OCI-LY1 (cell line): ENCODE results near the gene JUND.

ENCODE experiments used
- H2AFZ ChIP-seq: fragments of 200-600 bp; sonication (generic), shearing (Covaris generic); 2 replicates; pipeline ENCODE4 v1.6.0; 2014; ENCODE audit warnings: antibody characterized with exemption, mild to moderate bottlenecking, low read length
- H3F3A ChIP-seq: fragments of 200-600 bp; sonication (generic), shearing (Covaris generic); 2 replicates; pipeline ENCODE4 v1.6.0; 2014; ENCODE audit warnings: mild to moderate bottlenecking, antibody characterized with exemption, low read length, moderate library complexity; ENCODE audit not compliant: insufficient read depth
- H3K27ac ChIP-seq: fragments of 200-600 bp; sonication (generic); 2 replicates; pipeline ENCODE4 v1.5.1; 2014; ENCODE audit warnings: low read length, mixed run types, mild to moderate bottlenecking, low read depth; ENCODE audit not compliant: poor library complexity, severe bottlenecking
- H3K27me3 ChIP-seq: fragments of 200-600 bp; sonication (generic); 2 replicates; pipeline ENCODE4 v1.6.0; 2014; ENCODE audit warnings: antibody characterized with exemption, mild to moderate bottlenecking, low read length, moderate library complexity; ENCODE audit not compliant: insufficient read depth
- H3K36me3 ChIP-seq: fragments of 200-600 bp; sonication (generic); 2 replicates; pipeline ENCODE4 v1.6.1; 2014; ENCODE audit warnings: mild to moderate bottlenecking, antibody characterized with exemption, low read length, moderate library complexity, mixed read lengths; ENCODE audit not compliant: insufficient read depth
- H3K4me1 ChIP-seq: fragments of 200-600 bp; sonication (generic); 2 replicates; pipeline ENCODE4 v1.5.1; 2014; ENCODE audit warnings: mild to moderate bottlenecking, low read length, moderate library complexity; ENCODE audit not compliant: insufficient read depth, severe bottlenecking
- H3K4me2 ChIP-seq: fragments of 200-600 bp; sonication (generic), shearing (Covaris generic); 2 replicates; pipeline ENCODE4 v1.6.1; 2014; ENCODE audit warnings: low read length
- H3K4me3 ChIP-seq: fragments of 200-600 bp; sonication (generic); 2 replicates; pipeline ENCODE4 v1.5.1; 2014; ENCODE audit warnings: low read length, low read depth, mild to moderate bottlenecking, mixed read lengths; ENCODE audit not compliant: poor library complexity, severe bottlenecking
- H3K79me2 ChIP-seq: fragments of 200-600 bp; shearing (Covaris generic); 2 replicates; pipeline ENCODE4 v1.6.1; 2016; ENCODE audit warnings: mixed run types, low read length, mixed read lengths; ENCODE audit not compliant: insufficient read depth
- H3K9ac ChIP-seq: fragments of 200-600 bp; sonication (generic), shearing (Covaris generic); 2 replicates; pipeline ENCODE4 v1.6.1; 2014; ENCODE audit warnings: mild to moderate bottlenecking, low read length, mixed read lengths
- H3K9me2 ChIP-seq: fragments of 200-600 bp; sonication (generic), shearing (Covaris generic); 2 replicates; pipeline ENCODE4 v1.6.1; 2014; ENCODE audit warnings: low read depth, mild to moderate bottlenecking, low read length, mixed read lengths
- H3K9me3 ChIP-seq: fragments of 200-600 bp; shearing (Covaris generic); 2 replicates; pipeline ENCODE4 v1.6.1; 2014; ENCODE audit warnings: low read length, mixed read lengths
- H4K20me1 ChIP-seq: fragments of 200-600 bp; sonication (generic), shearing (Covaris generic); 2 replicates; pipeline ENCODE4 v1.6.0; 2016; ENCODE audit warnings: mild to moderate bottlenecking, low read length; ENCODE audit not compliant: insufficient read depth
- EZH2 ChIP-seq: fragments of 200-600 bp; sonication (generic), shearing (Covaris generic); IDR thresholded peaks from 2 replicates; pipeline ENCODE4 v1.8.0; 2017; ENCODE audit warnings: borderline replicate concordance, mixed run types, mild to moderate bottlenecking, antibody characterized with exemption, low read length, moderate library complexity, mixed read lengths
- TF ChIP-seq, protein P1 (sequence below): fragments of 200-600 bp; sonication (generic), shearing (Covaris generic); IDR thresholded peaks from 2 replicates; pipeline ENCODE4 v1.5.1; 2017; ENCODE audit warnings: mild to moderate bottlenecking, antibody characterized with exemption, low read length, moderate library complexity, mixed read lengths

JUND gene

DNA sequence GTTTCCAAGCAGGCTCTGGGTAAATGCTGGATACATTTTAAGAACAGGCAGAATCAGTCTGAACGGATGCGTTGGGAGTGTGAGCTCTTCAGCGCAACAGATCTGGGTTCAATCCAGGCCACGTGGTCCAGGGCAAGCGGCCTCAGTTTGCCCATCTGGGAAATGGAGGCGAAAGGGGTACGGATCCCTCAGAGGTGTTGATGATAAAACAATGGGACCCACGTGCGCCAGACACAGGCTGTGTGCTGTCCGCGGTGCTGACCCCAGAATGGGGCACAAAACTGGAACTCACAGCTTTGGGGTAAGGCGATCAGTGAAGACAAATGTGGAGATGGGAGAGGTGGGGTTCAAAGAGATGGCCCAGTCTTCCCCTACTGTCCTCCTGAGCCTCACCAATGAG is 42.1 kb downstream of the JUND start:
- H3K27me3 ChIP-seq: no peaks in the 10 kb centered on the region
- no peaks in the 10 kb centered on the region for H3F3A ChIP-seq
- H2AFZ ChIP-seq: no peak overlapping the region
- no peaks in the 10 kb centered on the region for H3K9me2 ChIP-seq
- H3K4me3 ChIP-seq: no peak overlapping the region
- H3K36me3 ChIP-seq: peaks cover 5% of the 10 kb centered on the region; the same call in 1 of the 2 replicates
- H3K27ac ChIP-seq: no peak overlapping the region
- no peak overlapping the region for H3K9ac ChIP-seq
- H3K4me2 ChIP-seq: no peak overlapping the region
- no peak for TF ChIP-seq EZH2
- TF ChIP-seq, protein P1, sequence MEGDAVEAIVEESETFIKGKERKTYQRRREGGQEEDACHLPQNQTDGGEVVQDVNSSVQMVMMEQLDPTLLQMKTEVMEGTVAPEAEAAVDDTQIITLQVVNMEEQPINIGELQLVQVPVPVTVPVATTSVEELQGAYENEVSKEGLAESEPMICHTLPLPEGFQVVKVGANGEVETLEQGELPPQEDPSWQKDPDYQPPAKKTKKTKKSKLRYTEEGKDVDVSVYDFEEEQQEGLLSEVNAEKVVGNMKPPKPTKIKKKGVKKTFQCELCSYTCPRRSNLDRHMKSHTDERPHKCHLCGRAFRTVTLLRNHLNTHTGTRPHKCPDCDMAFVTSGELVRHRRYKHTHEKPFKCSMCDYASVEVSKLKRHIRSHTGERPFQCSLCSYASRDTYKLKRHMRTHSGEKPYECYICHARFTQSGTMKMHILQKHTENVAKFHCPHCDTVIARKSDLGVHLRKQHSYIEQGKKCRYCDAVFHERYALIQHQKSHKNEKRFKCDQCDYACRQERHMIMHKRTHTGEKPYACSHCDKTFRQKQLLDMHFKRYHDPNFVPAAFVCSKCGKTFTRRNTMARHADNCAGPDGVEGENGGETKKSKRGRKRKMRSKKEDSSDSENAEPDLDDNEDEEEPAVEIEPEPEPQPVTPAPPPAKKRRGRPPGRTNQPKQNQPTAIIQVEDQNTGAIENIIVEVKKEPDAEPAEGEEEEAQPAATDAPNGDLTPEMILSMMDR: no peak
- H3K79me2 ChIP-seq: peaks cover 65% of the 10 kb centered on the region
- H4K20me1 ChIP-seq: no peaks in the 10 kb centered on the region
- H3K9me3 ChIP-seq: no peaks in the 10 kb centered on the region
- no peaks in the 10 kb centered on the region for H3K4me1 ChIP-seq

- no peak overlapping the region for H2AFZ ChIP-seq
- H3K27me3 ChIP-seq: no peaks in the 10 kb centered on the region
- no peaks in the 10 kb centered on the region for H3K9me2 ChIP-seq
- no peak overlapping the region for H3K4me2 ChIP-seq
- H3F3A ChIP-seq: no peaks in the 10 kb centered on the region
- no peaks in the 10 kb centered on the region for H3K4me1 ChIP-seq
- no peaks in the 10 kb centered on the region for H4K20me1 ChIP-seq
- no peaks in the 10 kb centered on the region for H3K36me3 ChIP-seq
- H3K4me3 ChIP-seq: no peak overlapping the region
- TF ChIP-seq, protein P1: no peak
- TF ChIP-seq EZH2: no peak
- no peak overlapping the region for H3K27ac ChIP-seq
- H3K79me2 ChIP-seq: peaks cover 17% of the 10 kb centered on the region
- no peaks in the 10 kb centered on the region for H3K9me3 ChIP-seq
- no peak overlapping the region for H3K9ac ChIP-seq
These were observed 47.2 kb downstream of the JUND start for GRCh38 chr19:18234194-18234593.

GRCh38 chr19:18233224-18233825 is 48.1 kb downstream of the JUND start:
- Histone ChIP-seq H3K27ac (no peak overlapping the region), H3K4me2 (no peak overlapping the region), H2AFZ (no peak overlapping the region), H3K9me3 (no peaks in the 10 kb centered on the region), H3F3A (no peaks in the 10 kb centered on the region), H3K36me3 (no peaks in the 10 kb centered on the region), H3K9ac (no peak overlapping the region), H3K4me3 (no peak overlapping the region), H3K27me3 (no peaks in the 10 kb centered on the region), H3K79me2 (peaks cover 8% of the 10 kb centered on the region), H3K9me2 (no peaks in the 10 kb centered on the region), H4K20me1 (no peaks in the 10 kb centered on the region), H3K4me1 (no peaks in the 10 kb centered on the region)
- no peak for TF ChIP-seq EZH2
- TF ChIP-seq, protein P1: no peak
